NT2/D1 (cell line): ENCODE data around the gene NCF4.

Experiments
- DNase-seq: peaks from one replicate; pipeline ENCODE4 v3.0.0-alpha.2; 2011; ENCODE audit warnings: low read depth, low spot score
- H3K27me3 ChIP-seq: 2 replicates; pipeline ENCODE4 v1.6.0; 2011; ENCODE audit warnings: mild to moderate bottlenecking; ENCODE audit not compliant: insufficient read length, insufficient read depth
- H3K36me3 ChIP-seq: 2 replicates; pipeline ENCODE4 v1.6.1; 2011; ENCODE audit warnings: mild to moderate bottlenecking, low read length, mixed read lengths; ENCODE audit not compliant: insufficient read depth, insufficient read length
- H3K4me1 ChIP-seq: 2 replicates; pipeline ENCODE4 v1.5.1; 2011; ENCODE audit not compliant: insufficient read depth, insufficient read length
- H3K4me3 ChIP-seq: 2 replicates; pipeline ENCODE4 v1.5.1; 2011; ENCODE audit warnings: low read depth; ENCODE audit not compliant: insufficient read length
- H3K9ac ChIP-seq: 2 replicates; pipeline ENCODE4 v1.6.0; 2011; ENCODE audit warnings: low read depth; ENCODE audit not compliant: insufficient read length
- H3K9me3 ChIP-seq: 2 replicates; pipeline ENCODE4 v1.5.1; 2011; ENCODE audit warnings: mild to moderate bottlenecking, low read length; ENCODE audit not compliant: insufficient read depth
- SUZ12 ChIP-seq: IDR thresholded peaks from 2 replicates; pipeline ENCODE4 v1.6.1; 2011; ENCODE audit not compliant: insufficient read length, insufficient read depth; ENCODE audit errors: extremely low read depth
- YY1 ChIP-seq: IDR thresholded peaks from 2 replicates; pipeline ENCODE4 v1.6.1; 2011; ENCODE audit not compliant: insufficient read length, insufficient read depth
- ZNF274 ChIP-seq: IDR thresholded peaks from 2 replicates; pipeline ENCODE4 v1.6.1; 2011; ENCODE audit warnings: mild to moderate bottlenecking, low read depth, low read length

The NCF4 gene

DNA sequence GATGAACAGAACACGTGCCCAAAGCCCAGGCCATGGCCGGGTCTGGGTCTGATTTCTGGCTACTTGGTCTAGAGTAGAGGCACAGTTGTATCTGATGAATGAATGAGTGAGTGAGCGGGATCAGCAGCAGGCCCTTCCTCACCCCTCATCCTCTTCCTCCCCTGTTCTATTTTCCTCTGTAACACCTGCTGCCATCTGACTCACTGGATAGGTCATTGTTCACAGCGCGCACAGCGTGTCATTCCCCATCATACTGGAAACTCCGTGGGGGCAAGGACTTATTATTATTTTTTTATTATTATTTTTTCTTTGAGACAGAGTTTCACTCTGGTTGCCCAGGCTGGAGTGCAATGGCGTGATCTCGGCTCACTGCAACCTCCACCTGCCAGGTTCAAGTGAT is 13.9 kb downstream of the NCF4 start:
- Histone ChIP-seq H3K27me3 (peaks cover 4% of the 10 kb centered on the region), H3K4me1 (no peaks in the 10 kb centered on the region), H3K4me3 (no peak overlapping the region), H3K36me3 (no peaks in the 10 kb centered on the region), H3K9me3 (no peaks in the 10 kb centered on the region), H3K9ac (no peak overlapping the region)
- TF ChIP-seq YY1 (no peak), ZNF274 (no peak), SUZ12 (no peak)
- DNase-seq: no peak

DNA sequence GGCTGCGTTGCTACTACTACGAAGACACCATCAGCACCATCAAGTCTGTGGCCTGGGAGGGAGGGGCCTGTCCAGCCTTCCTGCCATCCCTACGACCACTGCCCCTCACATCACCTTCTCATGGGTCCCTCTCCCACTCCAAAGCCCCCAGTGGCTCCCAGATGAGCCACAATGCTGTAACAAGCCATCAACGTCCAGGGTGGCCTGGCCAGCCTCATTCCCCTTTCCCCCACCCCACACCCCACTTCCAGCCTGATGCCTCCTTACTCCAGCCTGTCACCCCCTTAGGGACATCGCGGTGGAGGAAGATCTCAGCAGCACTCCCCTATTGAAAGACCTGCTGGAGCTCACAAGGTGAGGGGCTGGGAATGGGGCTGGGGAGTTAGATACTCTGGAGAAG is 14.9 kb downstream of the NCF4 start:
- DNase-seq: no peak
- Histone ChIP-seq H3K27me3 (peaks cover 4% of the 10 kb centered on the region), H3K36me3 (no peaks in the 10 kb centered on the region), H3K9ac (no peak overlapping the region), H3K4me3 (no peak overlapping the region), H3K4me1 (no peaks in the 10 kb centered on the region), H3K9me3 (no peaks in the 10 kb centered on the region)
- TF ChIP-seq YY1: no peak
- TF ChIP-seq SUZ12: no peak
- no peak for TF ChIP-seq ZNF274

DNA sequence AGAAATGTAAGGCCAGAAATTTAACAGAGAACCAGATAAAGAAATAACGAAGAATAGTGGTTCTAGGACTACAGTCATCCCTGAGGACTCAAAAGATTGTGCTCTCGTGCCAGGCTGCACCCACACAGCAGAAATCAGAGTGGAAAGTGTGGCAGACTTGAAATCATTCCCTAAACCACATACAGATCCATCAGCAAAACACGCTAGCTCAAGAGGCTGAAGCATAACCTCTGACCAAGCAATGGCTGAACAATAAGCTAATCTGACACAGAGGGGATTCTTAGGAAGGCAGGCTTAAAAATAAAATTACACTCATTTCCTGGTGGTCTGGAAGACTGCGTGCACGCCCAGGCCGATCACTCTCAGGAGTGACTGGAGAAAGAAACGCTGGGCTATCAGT is 19.0 kb downstream of the NCF4 start:
- H3K9me3 ChIP-seq: no peaks in the 10 kb centered on the region
- H3K4me3 ChIP-seq: no peak overlapping the region
- H3K9ac ChIP-seq: no peak overlapping the region
- TF ChIP-seq ZNF274 (no peak), SUZ12 (no peak), YY1 (no peak)
- H3K27me3 ChIP-seq: peaks cover 4% of the 10 kb centered on the region
- no peaks in the 10 kb centered on the region for H3K4me1 ChIP-seq
- H3K36me3 ChIP-seq: no peaks in the 10 kb centered on the region
- no peak for DNase-seq

DNA sequence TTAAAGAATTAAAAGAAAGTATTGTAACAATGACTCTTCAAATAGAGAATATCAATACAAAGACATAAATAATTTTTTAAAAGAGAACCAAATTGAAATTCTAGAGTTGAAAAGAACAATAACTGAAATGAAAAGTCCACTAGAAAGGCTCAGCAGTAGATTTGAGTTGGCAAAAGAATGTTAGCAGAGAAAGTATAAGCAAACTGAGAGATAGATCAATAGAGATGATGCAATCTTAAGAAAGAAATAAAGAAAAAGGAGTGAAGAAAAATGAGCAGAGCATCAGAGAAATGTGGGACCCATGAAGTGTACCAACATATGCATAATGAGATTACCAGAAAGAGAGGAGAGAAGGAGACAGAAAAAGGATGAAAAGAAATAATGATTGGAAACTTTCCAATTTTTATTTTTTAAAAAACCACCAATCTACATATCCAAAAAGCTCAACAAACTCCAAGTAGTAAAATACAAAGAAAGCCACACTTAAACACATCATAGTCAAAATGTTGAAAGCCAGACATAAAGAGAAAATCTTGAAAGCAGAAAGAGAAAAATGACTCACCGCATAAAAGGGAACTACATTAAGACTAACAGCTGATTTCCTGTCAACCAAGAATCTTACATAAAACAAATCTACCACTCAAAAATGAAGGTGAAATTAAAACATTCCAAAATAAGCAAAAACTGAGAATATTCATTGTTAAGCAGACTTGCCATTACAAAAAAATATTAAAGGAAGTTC is 20.9 kb downstream of the NCF4 start:
- TF ChIP-seq YY1 (no peak), ZNF274 (no peak), SUZ12 (no peak)
- no peak overlapping the region for H3K4me3 ChIP-seq
- no peaks in the 10 kb centered on the region for H3K9me3 ChIP-seq
- H3K36me3 ChIP-seq: no peaks in the 10 kb centered on the region
- H3K9ac ChIP-seq: no peak overlapping the region
- no peak for DNase-seq
- H3K27me3 ChIP-seq: peaks cover 4% of the 10 kb centered on the region
- no peaks in the 10 kb centered on the region for H3K4me1 ChIP-seq

DNA sequence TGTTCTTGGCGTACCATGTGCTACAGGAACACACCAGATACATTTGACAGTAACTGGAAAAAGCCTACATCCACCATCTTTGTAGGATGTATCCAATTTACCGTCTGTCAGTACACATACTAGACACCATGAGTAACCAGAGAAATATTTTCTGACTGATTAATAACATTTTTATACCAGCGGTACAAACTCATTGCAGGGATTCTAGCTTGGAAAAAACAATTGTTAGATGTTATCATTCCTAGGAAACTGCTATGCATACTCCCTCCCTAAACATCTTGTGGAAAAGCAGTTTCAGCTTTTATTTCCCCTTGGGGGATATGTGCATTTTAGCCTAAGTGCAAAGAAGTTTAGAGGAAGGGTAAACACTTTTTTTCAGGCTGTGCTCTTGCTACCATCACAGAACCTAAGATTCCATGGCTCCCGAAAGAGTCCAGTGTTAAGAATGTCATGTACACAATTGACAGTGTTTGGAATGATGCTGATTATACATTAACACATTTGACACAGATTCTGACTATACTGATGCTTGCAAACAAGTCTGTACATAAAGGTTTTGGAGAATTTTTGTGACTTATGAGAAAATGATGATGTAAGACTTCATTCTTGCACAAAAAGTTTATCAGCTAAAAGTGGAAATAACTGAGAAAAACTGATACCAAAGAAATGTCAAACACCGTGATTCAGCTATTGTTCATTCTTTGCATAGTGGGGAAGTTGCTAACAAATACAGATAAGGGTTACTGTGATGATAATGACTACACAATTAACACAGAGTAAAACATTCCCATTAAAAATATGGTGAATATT is 23.7 kb downstream of the NCF4 start:
- DNase-seq: no peak
- Histone ChIP-seq H3K36me3 (no peaks in the 10 kb centered on the region), H3K9me3 (no peaks in the 10 kb centered on the region), H3K9ac (no peak overlapping the region), H3K4me3 (no peak overlapping the region), H3K27me3 (no peaks in the 10 kb centered on the region), H3K4me1 (no peaks in the 10 kb centered on the region)
- TF ChIP-seq SUZ12 (no peak), ZNF274 (no peak), YY1 (no peak)

DNA sequence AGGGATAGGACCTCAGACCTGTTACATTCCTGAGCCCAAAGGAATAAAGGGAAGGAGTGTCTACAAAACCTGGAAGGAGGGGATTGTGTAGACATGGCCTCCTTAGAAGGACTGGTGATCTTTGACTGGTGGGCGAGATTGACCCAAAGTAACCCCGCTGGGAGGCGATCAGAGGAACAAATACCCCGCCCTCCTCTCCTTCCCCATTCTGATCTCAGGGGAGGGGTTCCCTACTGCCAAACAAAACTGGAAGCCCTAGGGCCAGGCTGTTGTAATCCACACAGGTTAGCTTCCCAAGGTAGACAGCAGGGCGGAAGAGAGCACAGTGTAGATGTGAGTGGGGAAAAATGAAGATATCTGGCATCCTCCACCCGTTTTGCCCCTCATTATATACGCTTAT is 24.7 kb downstream of the NCF4 start:
- no peak for DNase-seq
- no peaks in the 10 kb centered on the region for H3K36me3 ChIP-seq
- no peak overlapping the region for H3K4me3 ChIP-seq
- TF ChIP-seq ZNF274: no peak
- no peak for TF ChIP-seq YY1
- no peak overlapping the region for H3K9ac ChIP-seq
- H3K9me3 ChIP-seq: no peaks in the 10 kb centered on the region
- no peaks in the 10 kb centered on the region for H3K4me1 ChIP-seq
- no peaks in the 10 kb centered on the region for H3K27me3 ChIP-seq

DNA sequence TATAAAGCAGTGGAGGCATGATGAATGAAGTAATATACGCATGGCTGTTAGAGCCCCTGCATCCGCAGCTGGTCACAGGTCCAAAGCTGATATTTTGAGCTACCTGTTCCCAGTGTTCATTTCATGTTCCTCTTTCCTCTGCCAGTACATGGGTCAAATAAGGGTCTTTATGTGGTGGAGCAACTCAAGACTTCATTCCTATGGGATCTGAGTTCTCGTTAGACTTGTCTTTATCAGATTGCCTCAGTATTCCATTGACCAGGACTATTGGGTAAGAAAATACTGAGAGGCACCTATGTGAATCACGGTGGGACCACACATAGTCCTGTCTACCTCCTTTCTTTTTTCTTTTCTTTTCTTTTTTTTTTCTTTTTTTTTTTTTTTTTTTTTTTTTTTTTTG is 25.2 kb downstream of the NCF4 start:
- Histone ChIP-seq H3K9ac (no peak overlapping the region), H3K9me3 (no peaks in the 10 kb centered on the region), H3K36me3 (no peaks in the 10 kb centered on the region), H3K4me1 (no peaks in the 10 kb centered on the region), H3K4me3 (no peak overlapping the region), H3K27me3 (no peaks in the 10 kb centered on the region)
- TF ChIP-seq YY1 (no peak), ZNF274 (no peak), SUZ12 (no peak)
- DNase-seq: no peak
